Progenitor cell of endocrine pancreas (in vitro differentiated cells): ENCODE results near the gene RCN2. TPM values are rescaled to one million over a fixed set of nuclear protein-coding genes. Genes with fewer than 3 reads are reported as not detected.

Experiments used
- DNase-seq: peaks from one replicate; pipeline ENCODE4 v3.0.0; 2021; ENCODE audit warnings: low spot score; ENCODE audit not compliant: unreplicated experiment
- H3K27ac Mint-ChIP-seq: 2 replicates; pipeline ENCODE4 v1.8.0; 2021; ENCODE audit warnings: mild to moderate bottlenecking, moderate library complexity, mixed read lengths
- H3K27me3 Mint-ChIP-seq: 2 replicates; pipeline ENCODE4 v1.8.0; 2021; ENCODE audit warnings: mixed read lengths
- H3K36me3 Mint-ChIP-seq: 2 replicates; pipeline ENCODE4 v1.8.0; 2022; ENCODE audit warnings: mixed read lengths; ENCODE audit not compliant: insufficient read depth
- H3K4me1 Mint-ChIP-seq: 2 replicates; pipeline ENCODE4 v1.8.0; 2021; ENCODE audit warnings: low read depth, mixed read lengths
- H3K4me3 Mint-ChIP-seq: 2 replicates; pipeline ENCODE4 v1.8.0; 2021; ENCODE audit warnings: low read depth, mild to moderate bottlenecking, moderate library complexity, mixed read lengths
- H3K9me3 Mint-ChIP-seq: 2 replicates; pipeline ENCODE4 v1.8.0; 2021; ENCODE audit warnings: low read depth, mixed read lengths
- total RNA-seq: library from RNA; stranded (reverse); gene quantifications from 2 replicates; pipeline ENCODE4 v1.2.1, GENCODE V29; 2021
- TF ChIP-seq, protein P1 (sequence below): fragments of 200-600 bp; sonication (generic); IDR thresholded peaks from one replicate; pipeline ENCODE4 v1.5.0; 2021; ENCODE audit warnings: antibody characterized with exemption, mild to moderate bottlenecking; ENCODE audit not compliant: unreplicated experiment

The RCN2 gene
- total RNA-seq, 1 donor from 2014 or later = 236 TPM

DNA sequence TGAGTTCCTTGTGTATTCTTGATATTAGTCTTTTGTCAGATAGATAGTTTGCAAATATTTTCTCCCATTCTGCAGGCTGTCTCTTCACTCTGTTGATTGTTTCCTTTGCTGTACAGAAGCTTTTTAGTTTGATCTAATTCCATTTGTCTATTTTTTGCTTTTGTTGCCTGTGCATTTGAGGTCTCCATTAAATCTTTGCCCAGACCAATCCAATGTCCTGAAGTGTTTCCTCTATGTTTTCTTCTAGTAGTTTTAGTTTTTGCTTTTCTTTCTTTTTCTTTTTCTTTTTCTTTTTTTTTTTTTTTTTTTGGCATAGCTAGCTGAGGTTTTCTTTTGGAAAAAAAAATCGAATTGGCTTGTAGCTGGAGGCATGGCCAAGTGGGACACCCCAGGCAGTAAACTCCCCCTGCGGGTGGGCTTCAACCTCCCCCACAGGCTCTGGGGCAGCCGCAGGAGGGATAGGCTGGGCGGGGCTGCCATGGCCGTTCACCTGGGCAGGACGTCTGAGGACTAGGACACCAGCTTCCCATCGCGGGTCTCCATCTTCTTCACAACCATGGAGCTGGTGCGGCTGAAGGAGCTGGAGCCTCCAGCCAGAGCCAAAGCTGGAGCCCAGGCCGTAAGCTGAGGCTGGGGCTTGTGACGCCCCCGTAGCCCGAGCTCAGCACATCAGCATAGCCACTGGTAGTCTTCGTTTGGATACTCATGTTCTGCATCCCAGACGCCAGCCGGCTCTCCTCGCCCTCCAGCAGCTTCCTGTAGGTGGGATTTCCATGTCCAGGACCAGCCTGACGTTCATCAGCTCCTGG lies 47.2 kb downstream of the RCN2 start:
- no peaks in the 10 kb centered on the region for H3K27me3 Mint-ChIP-seq
- TF ChIP-seq, protein P1, sequence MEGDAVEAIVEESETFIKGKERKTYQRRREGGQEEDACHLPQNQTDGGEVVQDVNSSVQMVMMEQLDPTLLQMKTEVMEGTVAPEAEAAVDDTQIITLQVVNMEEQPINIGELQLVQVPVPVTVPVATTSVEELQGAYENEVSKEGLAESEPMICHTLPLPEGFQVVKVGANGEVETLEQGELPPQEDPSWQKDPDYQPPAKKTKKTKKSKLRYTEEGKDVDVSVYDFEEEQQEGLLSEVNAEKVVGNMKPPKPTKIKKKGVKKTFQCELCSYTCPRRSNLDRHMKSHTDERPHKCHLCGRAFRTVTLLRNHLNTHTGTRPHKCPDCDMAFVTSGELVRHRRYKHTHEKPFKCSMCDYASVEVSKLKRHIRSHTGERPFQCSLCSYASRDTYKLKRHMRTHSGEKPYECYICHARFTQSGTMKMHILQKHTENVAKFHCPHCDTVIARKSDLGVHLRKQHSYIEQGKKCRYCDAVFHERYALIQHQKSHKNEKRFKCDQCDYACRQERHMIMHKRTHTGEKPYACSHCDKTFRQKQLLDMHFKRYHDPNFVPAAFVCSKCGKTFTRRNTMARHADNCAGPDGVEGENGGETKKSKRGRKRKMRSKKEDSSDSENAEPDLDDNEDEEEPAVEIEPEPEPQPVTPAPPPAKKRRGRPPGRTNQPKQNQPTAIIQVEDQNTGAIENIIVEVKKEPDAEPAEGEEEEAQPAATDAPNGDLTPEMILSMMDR = no peak
- no peaks in the 10 kb centered on the region for H3K4me1 Mint-ChIP-seq
- DNase-seq = no peak
- no peak overlapping the region for H3K4me3 Mint-ChIP-seq
- H3K9me3 Mint-ChIP-seq = no peaks in the 10 kb centered on the region
- H3K27ac Mint-ChIP-seq = no peak overlapping the region
- no peaks in the 10 kb centered on the region for H3K36me3 Mint-ChIP-seq

GRCh38 chr15:76979331-76979925 lies 47.9 kb downstream of the RCN2 start:
- Mint-ChIP-seq H3K27me3 (no peaks in the 10 kb centered on the region), H3K4me3 (no peak overlapping the region), H3K9me3 (no peaks in the 10 kb centered on the region), H3K4me1 (no peaks in the 10 kb centered on the region), H3K27ac (no peak overlapping the region), H3K36me3 (no peaks in the 10 kb centered on the region)
- no peak for DNase-seq
- TF ChIP-seq, protein P1 = no peak

DNA sequence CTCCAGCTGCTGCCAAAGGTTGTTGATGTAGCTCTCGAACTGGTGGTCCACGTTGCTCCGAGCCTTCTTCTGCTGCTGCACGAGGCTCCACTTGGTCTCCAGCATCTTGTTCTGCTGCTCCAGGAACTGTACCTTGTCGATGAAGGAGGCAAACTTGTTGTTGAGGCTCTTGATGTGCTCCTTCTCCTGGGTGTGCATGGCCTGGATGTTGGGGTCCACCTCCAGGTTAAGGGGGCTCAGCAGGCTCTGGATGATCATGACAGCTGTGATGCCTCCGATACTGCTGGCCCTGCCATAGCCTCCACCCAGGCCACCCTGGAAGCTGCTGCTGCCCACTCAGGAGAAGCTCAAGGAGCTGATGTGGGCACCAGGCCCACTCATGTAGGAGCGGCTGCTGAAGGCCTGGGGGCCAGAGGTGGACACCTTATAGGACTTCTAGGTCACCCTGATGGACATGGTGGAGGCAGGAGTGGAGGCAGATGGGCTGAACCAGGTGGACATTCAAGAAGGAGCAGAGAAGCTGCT lies 48.5 kb downstream of the RCN2 start:
- no peaks in the 10 kb centered on the region for H3K9me3 Mint-ChIP-seq
- no peaks in the 10 kb centered on the region for H3K36me3 Mint-ChIP-seq
- H3K27me3 Mint-ChIP-seq = no peaks in the 10 kb centered on the region
- no peak overlapping the region for H3K4me3 Mint-ChIP-seq
- H3K4me1 Mint-ChIP-seq = no peaks in the 10 kb centered on the region
- TF ChIP-seq, protein P1 = no peak
- no peak overlapping the region for H3K27ac Mint-ChIP-seq
- no peak for DNase-seq

GRCh38 chr15:76982356-76982755 lies 50.8 kb downstream of the RCN2 start:
- TF ChIP-seq, protein P1 = no peak
- DNase-seq = no peak
- Mint-ChIP-seq H3K4me1 (no peaks in the 10 kb centered on the region), H3K36me3 (no peaks in the 10 kb centered on the region), H3K9me3 (no peaks in the 10 kb centered on the region), H3K4me3 (no peak overlapping the region), H3K27me3 (no peaks in the 10 kb centered on the region), H3K27ac (no peak overlapping the region)

- H3K4me1 Mint-ChIP-seq = no peaks in the 10 kb centered on the region
- TF ChIP-seq, protein P1 = no peak
- no peaks in the 10 kb centered on the region for H3K36me3 Mint-ChIP-seq
- no peaks in the 10 kb centered on the region for H3K27me3 Mint-ChIP-seq
- no peak overlapping the region for H3K27ac Mint-ChIP-seq
- no peak overlapping the region for H3K4me3 Mint-ChIP-seq
- no peaks in the 10 kb centered on the region for H3K9me3 Mint-ChIP-seq
- no peak for DNase-seq
Measured at GRCh38 chr15:76982756-76983155, 51.2 kb downstream of the RCN2 start.
